ENCODE measurements around the gene ZNF536.

GRCh38 chr19:30587869-30588268 lies 215.7 kb downstream of the ZNF536 start:
- TF ChIP-seq CTCF (IDR thresholded peaks at IDR 0.05) (no peak), POLR2A (IDR thresholded peaks at IDR 0.05) (no peak)
